ENCODE measurements around the gene FGD4.

The FGD4 gene

GRCh38 chr12:32399370-32400113, at the start of gene FGD4:
Gene FGD4, plus strand, starts transcription at chr12:32399558.
- peak; percentile 13 for DNase-seq

- no peak for DNase-seq
These were observed 45.8 kb upstream of the FGD4 start for GRCh38 chr12:32353540-32353939.

GRCh38 chr12:32357601-32358249, 41.6 kb upstream of the FGD4 start:
- no peak for DNase-seq

- DNase-seq, result no peak
These were observed 38.4 kb upstream of the FGD4 start for GRCh38 chr12:32360956-32361355.

- no peak for DNase-seq
These were observed 36.5 kb upstream of the FGD4 start for GRCh38 chr12:32362892-32363291.

- peak; percentile 34 for DNase-seq
These were observed 33.8 kb upstream of the FGD4 start for GRCh38 chr12:32365473-32366064.

- no peak for DNase-seq
These were observed 32.6 kb upstream of the FGD4 start for GRCh38 chr12:32366714-32367113.

- no peak for DNase-seq
These were observed 32.0 kb upstream of the FGD4 start for GRCh38 chr12:32367381-32367780.

GRCh38 chr12:32369202-32369601, 30.2 kb upstream of the FGD4 start:
- no peak for DNase-seq

GRCh38 chr12:32377344-32378055, 21.9 kb upstream of the FGD4 start:
- no peak for DNase-seq

- no peak for DNase-seq
These were observed 20.1 kb upstream of the FGD4 start for GRCh38 chr12:32379213-32379612.

- no peak for DNase-seq
These were observed 19.7 kb upstream of the FGD4 start for GRCh38 chr12:32379667-32380066.

- DNase-seq, result no peak
These were observed 17.1 kb upstream of the FGD4 start for GRCh38 chr12:32382226-32382625.

- no peak for DNase-seq
These were observed 8.7 kb upstream of the FGD4 start for GRCh38 chr12:32390572-32391219.

GRCh38 chr12:32395026-32395425, 4.3 kb upstream of the FGD4 start:
- no peak for DNase-seq

GRCh38 chr12:32397696-32398095, 1.7 kb upstream of the FGD4 start:
- DNase-seq, result no peak

GRCh38 chr12:32398181-32398580, 1.2 kb upstream of the FGD4 start:
- no peak for DNase-seq

- DNase-seq, result no peak
These were observed 465 bp upstream of the FGD4 start for GRCh38 chr12:32398816-32399369.

- no peak for DNase-seq
These were observed 835 bp downstream of the FGD4 start for GRCh38 chr12:32400114-32400672.

GRCh38 chr12:32400866-32401265, 1.5 kb downstream of the FGD4 start:
- no peak for DNase-seq

- no peak for DNase-seq
These were observed 2.8 kb downstream of the FGD4 start for GRCh38 chr12:32402170-32402569.

- no peak for DNase-seq
These were observed 3.6 kb downstream of the FGD4 start for GRCh38 chr12:32402946-32403345.
